Measurements from ENCODE around the gene JAZF1.
A peak's percentile ranks its signal among the peaks of the same experiment; 100 is the strongest.

DNA sequence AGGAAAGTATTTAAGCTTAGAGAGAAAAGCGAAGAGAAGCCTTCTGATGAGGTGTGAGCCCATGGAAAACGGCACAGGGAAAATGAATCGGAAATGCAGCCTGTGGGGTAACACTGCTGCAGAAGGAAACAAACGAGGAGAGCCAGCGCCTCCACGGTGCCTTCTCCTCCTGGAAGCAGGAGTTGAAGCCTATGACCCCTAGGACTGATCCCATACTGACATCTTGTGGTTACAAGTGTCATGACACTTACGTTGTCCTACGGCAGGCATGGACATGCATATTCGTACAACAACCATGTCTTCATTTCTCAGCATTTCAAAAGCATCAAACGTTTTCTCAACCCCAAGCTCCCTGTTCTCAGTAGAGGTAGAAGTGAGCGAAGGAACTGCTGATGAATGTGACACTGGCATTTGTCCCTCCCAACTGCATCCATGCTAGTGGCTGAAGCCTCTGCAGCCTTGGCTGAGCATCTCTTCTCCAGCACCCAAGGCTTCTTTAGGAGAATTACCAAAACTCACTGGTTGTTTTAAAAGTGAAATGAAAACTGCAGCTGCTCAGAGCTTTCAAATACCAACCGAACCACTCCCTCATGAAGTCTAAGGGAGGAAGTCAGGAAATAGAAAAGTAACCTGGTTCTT, 160.2 kb downstream of the JAZF1 start:
- TF ChIP-seq, protein P1, sequence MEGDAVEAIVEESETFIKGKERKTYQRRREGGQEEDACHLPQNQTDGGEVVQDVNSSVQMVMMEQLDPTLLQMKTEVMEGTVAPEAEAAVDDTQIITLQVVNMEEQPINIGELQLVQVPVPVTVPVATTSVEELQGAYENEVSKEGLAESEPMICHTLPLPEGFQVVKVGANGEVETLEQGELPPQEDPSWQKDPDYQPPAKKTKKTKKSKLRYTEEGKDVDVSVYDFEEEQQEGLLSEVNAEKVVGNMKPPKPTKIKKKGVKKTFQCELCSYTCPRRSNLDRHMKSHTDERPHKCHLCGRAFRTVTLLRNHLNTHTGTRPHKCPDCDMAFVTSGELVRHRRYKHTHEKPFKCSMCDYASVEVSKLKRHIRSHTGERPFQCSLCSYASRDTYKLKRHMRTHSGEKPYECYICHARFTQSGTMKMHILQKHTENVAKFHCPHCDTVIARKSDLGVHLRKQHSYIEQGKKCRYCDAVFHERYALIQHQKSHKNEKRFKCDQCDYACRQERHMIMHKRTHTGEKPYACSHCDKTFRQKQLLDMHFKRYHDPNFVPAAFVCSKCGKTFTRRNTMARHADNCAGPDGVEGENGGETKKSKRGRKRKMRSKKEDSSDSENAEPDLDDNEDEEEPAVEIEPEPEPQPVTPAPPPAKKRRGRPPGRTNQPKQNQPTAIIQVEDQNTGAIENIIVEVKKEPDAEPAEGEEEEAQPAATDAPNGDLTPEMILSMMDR (conservative IDR thresholded peaks at IDR 0.05): peak; percentile 96
- no peak for TF ChIP-seq EZH2 (IDR thresholded peaks at IDR 0.05; ENCODE audit: low read depth)

Measured in PC-9 (cell line).